NT2/D1 (cell line): Measurements from ENCODE around the gene SLC48A1.

Source experiments
- SUZ12 ChIP-seq: IDR thresholded peaks from 2 replicates; pipeline ENCODE4 v1.6.1; 2011; ENCODE audit not compliant: insufficient read length, insufficient read depth; ENCODE audit errors: extremely low read depth
- YY1 ChIP-seq: IDR thresholded peaks from 2 replicates; pipeline ENCODE4 v1.6.1; 2011; ENCODE audit not compliant: insufficient read length, insufficient read depth
- ZNF274 ChIP-seq: IDR thresholded peaks from 2 replicates; pipeline ENCODE4 v1.6.1; 2011; ENCODE audit warnings: mild to moderate bottlenecking, low read depth, low read length

DNA sequence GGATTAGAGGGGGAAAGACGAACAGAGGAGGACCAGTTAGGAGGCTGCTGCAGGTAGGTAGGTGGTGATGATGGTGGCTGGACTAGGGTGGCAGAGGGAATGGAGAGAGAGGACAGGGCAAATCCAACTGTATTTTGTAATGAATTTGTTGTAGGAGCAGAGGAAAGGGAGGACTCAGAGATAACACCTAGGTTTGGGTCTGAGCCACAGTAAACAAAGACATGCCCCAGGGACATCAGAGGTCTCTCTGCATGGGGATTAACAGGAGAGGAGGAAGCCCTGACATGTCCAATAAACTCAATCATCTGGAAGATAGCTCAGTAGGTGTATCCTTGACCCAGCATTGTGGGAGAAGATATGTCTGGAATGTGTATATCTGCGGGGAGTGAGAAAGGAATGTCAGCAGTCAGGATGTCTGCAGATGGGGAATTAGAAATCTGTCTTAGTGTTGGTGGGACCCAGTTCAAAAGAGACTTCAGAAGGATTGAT is 4.7 kb upstream of the SLC48A1 start:
- TF ChIP-seq YY1 (no peak), SUZ12 (no peak), ZNF274 (no peak)
